ENCODE data around the gene PRR14. TPM values are rescaled to one million over a fixed set of nuclear protein-coding genes. Genes with fewer than 3 reads are reported as not detected.
A peak's percentile ranks its signal among the peaks of the same experiment; 100 is the strongest.

The PRR14 gene
- total and polyA plus RNA-seq, 10 of the 15 experiments (the other 5 are each of a cell fraction or from before 2014, with no cell fraction given) = 2.5 to 66.8 (median 19.2) TPM

DNA sequence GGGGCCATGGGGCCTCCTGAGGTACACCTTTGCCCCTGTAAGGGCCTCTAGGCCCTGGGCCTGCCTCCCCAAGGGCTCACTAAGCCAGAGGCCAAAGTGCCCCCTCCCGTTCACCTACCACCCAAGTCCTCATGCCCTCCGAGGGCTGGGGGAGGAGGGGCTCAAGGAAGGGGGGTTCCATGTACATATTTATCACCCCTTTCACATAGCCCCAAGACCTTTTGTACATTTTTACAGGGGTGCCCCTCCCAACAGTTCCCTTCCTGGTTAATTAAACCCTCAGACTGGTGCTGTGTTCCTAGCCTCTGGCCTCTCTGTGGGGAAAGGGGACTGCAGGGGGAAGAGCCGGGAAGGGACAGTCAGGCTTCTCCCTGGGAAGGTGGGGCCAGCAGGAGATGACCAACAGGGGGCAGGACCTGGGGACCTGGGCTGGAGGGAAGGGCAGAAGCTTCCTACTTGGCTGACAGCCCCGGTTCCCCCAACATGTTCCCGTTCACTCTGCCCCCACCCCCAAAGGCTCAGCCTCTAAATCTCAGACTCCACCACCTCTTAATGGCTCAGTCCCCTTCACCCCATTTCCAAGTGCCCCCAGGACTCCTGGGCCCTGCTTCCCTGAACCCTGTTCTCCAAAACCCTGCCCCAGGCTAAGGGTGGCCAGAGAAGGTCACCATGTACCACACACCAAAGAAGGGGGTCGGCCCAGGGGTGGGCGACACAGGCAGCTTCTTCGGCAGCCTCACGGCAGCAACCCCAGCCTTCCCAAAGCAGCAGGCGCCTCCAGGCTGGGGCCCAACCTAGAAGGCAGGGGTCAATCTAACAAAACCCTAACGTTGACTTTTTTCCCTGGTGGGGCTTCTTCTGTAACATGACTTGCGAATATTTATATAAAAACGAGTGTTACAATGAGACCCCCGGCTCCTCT is 19.4 kb downstream of the PRR14 start:
- DNase-seq (ENCODE audit: low read depth, low spot score) (no peak), ATAC-seq (no peak; the same call in 1 of the 3 replicates), FAIRE-seq (no peak)
- CTCF ChIA-PET = no interaction called here
- no peak overlapping the region for H3K4me2 ChIP-seq (ENCODE audit: control insufficient read depth, insufficient read depth)
- H3K4me3 ChIP-seq = no peak overlapping the region
- SMC1A ChIA-PET (ENCODE audit: uncharacterized antibody, unreplicated experiment) = no interaction called here
- no peak overlapping the region for H2AFZ ChIP-seq (ENCODE audit: control insufficient read depth, low read depth, low read length)
- intact Hi-C loops (cut with micrococcal nuclease; ENCODE audit: unreplicated experiment) (no loop called here), in situ Hi-C loops (cut with MboI) (loop anchor here (25.0 kb wide), 1 partner anchor 1217 kb away; no protein-coding TSS in a partner anchor)
- peaks cover 11 to 25% of the 10 kb centered on the region in 2 experiments; a peak in 3 of 4 replicates for H3K36me3 ChIP-seq (ENCODE audit: control insufficient read depth in 2 of 2, insufficient read depth in 2 of 2, low read length in 1 of 2)
- H3K27ac ChIP-seq (ENCODE audit: control insufficient read depth, insufficient read depth) = no peak overlapping the region
- no peaks in the 10 kb centered on the region for H4K20me1 ChIP-seq (ENCODE audit: control insufficient read depth, insufficient read depth)
- RAD21 ChIA-PET (ENCODE audit: unreplicated experiment) = no interaction called here
- H3K27me3 ChIP-seq (replicated peaks in 1 of 2; ENCODE audit: control insufficient read depth in 2 of 2, insufficient read depth in 2 of 2, low read length in 1 of 2) = no peaks in the 10 kb centered on the region
- TSS peak; percentile 67 for BruUV-seq (replicated peaks)
- POLR2A ChIA-PET = no interaction called here
- H3K9ac ChIP-seq (ENCODE audit: control insufficient read depth, insufficient read depth, low read length) = no peak overlapping the region
- no peaks in the 10 kb centered on the region for H3K4me1 ChIP-seq (ENCODE audit: control insufficient read depth, insufficient read depth, low read length)
- TF ChIP-seq, protein P1, sequence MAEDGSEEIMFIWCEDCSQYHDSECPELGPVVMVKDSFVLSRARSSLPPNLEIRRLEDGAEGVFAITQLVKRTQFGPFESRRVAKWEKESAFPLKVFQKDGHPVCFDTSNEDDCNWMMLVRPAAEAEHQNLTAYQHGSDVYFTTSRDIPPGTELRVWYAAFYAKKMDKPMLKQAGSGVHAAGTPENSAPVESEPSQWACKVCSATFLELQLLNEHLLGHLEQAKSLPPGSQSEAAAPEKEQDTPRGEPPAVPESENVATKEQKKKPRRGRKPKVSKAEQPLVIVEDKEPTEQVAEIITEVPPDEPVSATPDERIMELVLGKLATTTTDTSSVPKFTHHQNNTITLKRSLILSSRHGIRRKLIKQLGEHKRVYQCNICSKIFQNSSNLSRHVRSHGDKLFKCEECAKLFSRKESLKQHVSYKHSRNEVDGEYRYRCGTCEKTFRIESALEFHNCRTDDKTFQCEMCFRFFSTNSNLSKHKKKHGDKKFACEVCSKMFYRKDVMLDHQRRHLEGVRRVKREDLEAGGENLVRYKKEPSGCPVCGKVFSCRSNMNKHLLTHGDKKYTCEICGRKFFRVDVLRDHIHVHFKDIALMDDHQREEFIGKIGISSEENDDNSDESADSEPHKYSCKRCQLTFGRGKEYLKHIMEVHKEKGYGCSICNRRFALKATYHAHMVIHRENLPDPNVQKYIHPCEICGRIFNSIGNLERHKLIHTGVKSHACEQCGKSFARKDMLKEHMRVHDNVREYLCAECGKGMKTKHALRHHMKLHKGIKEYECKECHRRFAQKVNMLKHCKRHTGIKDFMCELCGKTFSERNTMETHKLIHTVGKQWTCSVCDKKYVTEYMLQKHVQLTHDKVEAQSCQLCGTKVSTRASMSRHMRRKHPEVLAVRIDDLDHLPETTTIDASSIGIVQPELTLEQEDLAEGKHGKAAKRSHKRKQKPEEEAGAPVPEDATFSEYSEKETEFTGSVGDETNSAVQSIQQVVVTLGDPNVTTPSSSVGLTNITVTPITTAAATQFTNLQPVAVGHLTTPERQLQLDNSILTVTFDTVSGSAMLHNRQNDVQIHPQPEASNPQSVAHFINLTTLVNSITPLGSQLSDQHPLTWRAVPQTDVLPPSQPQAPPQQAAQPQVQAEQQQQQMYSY (CRISPR knock-in tag; IDR thresholded peaks at IDR 0.05) = no peak
- TF ChIP-seq SP1 (IDR thresholded peaks at IDR 0.05; ENCODE audit: low read depth, low read length) (no peak), ZNF207 (IDR thresholded peaks at IDR 0.05; ENCODE audit: borderline replicate concordance) (no peak), POLR2AphosphoS5 (IDR thresholded peaks at IDR 0.05; ENCODE audit: low read length) (peak; percentile 27; the same call in 1 of the 2 replicates), POLR2A (IDR thresholded peaks at IDR 0.05; ENCODE audit: low read depth, low read length) (peak; percentile 34), MTA3 (IDR thresholded peaks at IDR 0.05; ENCODE audit: borderline replicate concordance, low read length) (no peak)
- WGBS (ENCODE audit: insufficient coverage, insufficient replicate concordance, low lambda C conversion rate, missing lambda C conversion rate) = 87% methylated on average over 14 of the region's 14 CpGs
- no peaks in the 10 kb centered on the region for H3K79me2 ChIP-seq (ENCODE audit: control insufficient read depth, insufficient read depth, low read length)
- no peaks in the 10 kb centered on the region for H3K9me3 ChIP-seq (replicated peaks; ENCODE audit: control insufficient read depth, insufficient read depth, low read length)
